ENCODE results near the gene SCAF8.

Gene SCAF8

DNA sequence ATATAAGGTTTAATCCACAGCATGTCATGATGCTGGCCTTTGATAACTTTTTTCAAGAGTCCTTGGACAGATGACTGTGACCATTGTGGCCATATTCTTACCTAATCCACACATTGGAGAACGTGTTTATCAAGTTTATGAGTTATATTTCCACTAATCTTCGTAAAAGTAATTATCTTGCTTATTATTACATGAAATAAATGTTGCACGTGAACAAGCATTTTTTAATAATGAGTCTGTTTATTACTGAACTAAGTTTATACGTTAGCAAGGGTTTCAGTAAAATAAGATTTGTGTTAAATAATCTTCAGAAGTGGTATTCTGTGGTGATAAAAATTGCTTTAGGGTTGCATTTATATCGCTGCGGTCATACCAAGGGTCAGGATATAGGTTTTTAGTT, 107.1 kb downstream of the SCAF8 start:
- DNase-seq = no peak

DNA sequence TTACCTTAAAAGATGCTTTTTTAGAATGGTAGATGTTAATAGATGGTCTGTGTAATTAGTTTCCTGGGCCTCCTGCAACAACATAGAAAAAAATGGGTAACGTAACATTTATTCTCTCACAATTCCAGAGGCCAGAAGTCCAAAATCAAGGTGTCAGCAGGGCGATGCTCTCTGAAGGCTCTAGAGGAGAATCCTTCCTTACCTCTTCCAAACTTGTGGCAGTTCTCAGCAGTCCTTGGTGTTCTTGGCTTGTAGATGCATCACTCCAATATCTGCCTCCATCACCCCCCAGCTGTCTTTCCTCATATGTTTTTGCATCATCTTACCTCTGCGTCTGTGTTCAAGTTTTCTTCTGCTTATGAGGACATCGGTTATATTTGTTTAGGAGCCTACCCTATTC, 107.9 kb downstream of the SCAF8 start:
- no peak for DNase-seq

DNA sequence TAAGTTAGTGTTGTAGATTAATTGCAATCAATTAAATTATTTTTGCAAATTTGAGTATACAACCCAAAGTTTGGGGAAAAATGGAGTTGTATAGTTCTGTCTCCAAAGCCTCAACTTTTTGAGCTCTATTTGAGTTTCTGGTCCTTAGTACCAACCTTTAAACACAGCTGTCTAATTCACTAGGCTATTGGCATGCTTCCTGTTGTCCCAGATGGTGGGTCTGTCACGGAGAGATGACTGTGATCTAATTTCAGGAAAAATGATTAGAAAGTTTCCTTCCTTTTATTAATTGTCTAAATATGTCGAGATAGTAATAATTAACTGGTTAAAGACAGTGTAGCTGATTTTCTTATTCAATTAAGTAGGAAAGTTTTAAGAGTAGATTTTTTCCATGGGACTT, 109.6 kb downstream of the SCAF8 start:
- no peak for DNase-seq

DNA sequence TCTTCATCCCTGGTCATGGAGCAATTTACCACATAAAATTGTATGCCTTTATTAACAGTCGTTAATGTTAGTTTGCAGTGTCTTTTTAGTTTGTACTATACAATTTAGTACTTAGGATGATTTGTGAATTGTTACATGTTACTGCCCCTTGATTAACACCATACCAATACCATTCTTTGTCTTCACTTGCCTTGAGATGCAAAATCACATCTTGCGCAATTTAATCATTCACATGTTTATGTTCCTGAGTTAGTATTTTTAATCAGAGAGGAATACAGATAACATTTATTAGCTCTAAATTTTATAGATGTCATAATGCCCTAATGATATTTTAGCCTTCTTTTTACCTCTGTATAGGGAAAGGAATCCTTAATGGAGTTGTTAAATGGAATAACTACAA, 114.1 kb downstream of the SCAF8 start:
- no peak for DNase-seq

DNA sequence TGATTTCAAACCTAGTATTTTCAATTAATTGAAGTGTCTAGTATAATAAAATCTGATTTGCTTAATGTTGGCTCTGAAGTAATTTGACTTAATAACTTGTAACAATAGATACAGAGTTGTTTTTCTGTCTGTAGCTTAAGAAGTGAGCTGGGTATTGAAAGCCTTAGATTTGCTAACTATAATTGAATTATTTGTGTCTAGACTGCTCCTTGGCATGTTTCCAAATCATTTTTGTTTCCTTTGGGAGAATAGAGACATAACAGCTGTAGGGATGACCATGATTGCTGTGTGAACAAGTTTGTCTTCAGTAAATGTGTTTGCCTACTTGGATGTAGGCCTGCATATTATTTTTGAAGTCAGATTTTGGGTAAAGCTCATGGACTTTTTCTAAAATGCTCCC, 115.4 kb downstream of the SCAF8 start:
- no peak for DNase-seq

DNA sequence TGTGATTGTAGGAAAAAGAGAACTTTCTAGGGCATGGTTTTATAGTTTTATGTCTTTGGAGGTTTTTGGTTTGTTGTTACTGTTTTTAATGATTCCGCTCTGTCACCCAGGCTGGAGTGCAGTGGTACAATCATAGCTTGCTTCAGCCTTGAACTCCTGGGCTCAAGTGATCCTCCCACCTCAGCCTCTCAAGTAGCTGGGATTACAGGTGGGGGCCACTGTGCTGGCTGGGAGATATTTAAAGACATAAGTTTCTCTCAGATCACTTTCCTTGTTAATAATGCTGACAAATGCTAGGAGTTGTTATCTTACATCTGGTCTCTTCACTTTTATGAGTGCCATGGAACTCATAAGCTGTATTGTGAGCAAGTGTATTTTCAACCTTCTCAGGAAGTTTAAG, 116.3 kb downstream of the SCAF8 start:
- DNase-seq = no peak

DNA sequence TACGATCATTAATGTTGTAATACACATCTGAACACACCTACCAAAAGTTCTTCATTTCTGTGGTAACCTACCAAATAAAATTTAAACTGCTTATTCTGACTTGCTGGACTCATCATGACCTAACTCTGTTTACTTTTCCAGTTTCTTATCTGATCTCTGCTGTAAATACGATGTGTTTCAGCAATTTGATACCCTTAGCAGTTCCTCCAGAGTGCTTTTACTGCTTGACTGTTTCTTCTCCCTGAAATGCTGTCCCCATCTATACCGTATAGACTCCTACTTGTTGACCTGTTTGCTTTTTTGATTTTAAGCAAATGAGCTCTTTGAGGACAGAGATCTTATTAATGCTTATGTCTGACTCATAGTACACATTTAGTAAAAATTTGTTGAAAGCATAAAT, 119.5 kb downstream of the SCAF8 start:
- DNase-seq = no peak

DNA sequence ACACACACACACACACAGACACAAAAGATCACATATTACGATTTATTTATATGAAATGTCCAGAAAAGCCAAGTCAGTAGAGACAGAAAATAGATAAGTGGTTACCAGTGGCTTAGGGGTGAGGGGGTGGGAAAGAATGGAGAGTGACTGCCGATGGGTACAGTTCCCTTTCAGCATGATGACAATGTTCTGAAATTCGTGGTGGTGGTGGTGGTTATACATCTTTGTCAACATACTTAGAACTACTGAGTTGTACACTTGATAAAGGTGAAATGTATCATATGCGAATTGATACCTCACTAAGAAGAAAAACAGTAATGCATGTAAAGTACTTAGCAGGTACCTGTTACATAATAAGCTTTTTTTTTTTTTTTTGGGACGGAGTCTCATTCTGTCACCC, 124.3 kb downstream of the SCAF8 start:
- no peak for DNase-seq

DNA sequence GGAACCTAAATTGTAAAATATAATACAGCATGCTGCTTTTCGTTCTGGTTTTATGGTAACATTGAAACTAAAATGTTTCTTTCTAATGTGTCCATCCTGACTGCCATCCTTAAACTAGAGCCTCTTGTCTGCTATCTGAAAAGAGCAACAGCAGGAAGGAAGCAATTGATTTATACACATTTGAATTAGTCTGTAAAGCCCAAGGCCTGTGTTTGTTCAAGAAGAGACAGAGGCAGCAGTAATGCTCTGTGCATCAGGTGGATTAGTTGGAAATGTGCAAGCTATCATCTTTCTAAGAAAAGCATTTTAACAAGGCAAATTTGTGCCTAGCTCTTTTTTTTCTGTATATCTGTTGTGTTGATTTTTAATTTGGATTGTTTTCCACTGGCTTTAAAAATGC, 128.6 kb downstream of the SCAF8 start:
- DNase-seq = no peak

DNA sequence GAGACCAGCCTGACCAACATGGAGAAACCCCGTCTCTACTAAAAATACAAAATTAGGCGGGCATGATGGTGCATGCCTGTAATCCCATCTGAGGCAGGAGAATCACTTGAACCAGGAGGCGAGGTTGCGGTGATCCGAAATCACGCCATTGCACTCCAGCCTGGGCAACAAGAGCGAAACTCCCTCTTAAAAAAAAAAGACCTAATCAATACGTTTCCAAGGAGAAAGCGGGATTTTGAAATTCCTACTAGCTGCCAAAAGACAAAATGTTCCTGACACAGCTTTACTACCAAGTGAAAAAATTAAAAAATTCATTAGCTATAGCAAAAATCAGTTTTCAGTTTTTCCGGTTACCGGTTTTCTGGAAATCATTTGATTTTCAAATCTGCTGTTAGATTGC, 129.3 kb downstream of the SCAF8 start:
- DNase-seq = no peak

DNA sequence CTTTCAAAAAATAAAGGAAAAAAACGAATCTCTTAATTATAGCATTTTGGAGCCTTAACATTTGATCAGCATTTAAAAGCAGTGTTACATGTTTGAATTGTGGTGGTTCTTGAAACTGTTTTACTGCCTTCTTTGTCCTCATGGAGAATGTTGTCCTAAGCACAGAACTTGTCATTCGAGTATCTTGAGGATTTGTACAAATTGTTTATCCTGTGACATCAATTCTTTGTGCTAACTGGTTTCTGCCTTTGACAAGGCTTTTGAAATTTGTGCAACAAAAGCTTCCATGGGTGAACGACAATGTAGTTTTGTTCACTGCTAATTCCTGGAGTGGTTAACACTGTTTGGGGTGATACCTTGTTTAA, 130.8 kb downstream of the SCAF8 start:
- no peak for DNase-seq

DNA sequence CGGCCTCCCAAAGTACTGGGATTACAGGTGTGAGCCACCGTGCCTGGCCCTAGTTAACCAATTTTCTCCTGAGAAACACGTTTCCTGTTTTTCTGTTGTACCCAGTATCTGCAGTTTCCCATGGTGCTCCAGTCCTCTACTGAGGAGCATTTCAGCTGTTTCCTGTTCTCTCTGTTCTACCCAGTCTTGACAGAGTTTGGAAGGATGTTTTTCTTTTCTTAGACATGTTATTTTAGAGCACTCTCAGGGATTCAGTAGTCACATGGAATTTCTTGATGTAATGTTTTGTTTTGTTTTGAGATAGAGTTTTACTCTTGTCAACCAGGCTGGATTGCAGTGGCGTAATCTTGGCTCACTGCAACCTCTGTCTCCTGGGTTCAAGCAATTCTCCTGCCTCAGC, 132.1 kb downstream of the SCAF8 start:
- DNase-seq = no peak

DNA sequence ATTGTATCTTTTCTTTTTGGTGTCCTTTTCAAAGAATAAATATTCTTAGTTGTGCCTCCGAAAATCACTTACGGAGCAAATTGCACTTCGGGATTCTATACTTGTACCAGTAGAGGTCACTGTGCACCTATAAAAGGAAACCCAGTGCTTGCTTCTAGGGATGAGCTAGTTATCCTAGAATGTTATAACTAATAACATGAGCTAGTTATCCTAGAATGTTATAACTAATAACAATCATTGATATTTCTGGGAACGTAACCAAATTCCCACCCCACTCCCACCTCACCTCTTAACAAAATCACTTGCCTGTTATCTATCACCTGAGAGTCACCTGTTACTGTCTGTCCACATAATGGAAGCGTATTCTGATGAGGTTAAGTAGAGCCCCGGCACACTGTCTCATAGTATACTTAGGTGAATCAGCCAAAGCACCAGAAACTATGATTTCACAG, 135.0 kb downstream of the SCAF8 start:
- DNase-seq = peak; percentile 32

DNA sequence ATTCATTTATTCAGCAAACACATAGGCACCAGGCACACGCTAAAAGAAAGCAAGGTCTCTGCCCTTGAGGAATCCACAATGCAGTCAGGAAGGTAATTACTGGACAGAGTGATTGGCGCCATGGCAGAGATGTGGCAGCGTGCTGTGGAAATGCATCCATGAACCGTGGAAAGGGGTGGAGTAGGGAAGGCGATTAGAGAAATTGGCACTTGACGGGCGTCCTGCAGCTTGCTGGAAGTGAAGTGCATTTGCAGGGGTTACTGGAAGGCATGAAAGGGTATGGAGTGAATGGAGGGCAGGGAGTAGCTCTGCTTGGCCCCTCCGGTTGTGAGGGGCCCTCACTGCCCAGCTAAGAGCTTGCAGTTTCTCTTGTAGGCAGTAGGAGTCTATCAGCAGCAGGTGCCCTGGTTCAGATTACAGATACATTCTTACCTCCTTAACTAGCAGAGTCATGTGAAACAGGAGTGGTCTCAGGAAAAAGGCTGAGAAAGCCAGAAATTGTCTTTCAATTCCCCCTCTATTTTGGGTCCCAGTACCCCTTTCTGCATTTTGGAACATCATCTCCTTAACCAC, 139.4 kb downstream of the SCAF8 start:
- DNase-seq = no peak

DNA sequence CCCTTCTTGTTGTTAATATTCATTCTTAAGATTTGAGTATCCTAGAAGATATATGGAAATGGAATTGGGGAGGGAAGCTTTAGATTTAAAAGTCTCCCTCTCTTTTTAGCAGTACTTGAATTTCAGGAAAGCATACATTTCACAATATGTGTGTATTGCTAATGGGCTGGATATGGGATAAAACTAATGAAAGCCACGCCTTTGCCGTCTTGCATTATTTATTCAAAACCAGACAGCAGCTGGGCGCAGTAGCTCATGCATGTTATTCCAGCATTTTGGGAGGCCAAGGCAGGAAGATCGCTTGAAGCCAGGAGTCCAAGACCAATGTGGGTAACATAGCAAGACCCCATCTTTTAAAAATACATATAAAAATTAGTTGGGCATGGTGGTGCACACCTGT, 140.3 kb downstream of the SCAF8 start:
- no peak for DNase-seq

DNA sequence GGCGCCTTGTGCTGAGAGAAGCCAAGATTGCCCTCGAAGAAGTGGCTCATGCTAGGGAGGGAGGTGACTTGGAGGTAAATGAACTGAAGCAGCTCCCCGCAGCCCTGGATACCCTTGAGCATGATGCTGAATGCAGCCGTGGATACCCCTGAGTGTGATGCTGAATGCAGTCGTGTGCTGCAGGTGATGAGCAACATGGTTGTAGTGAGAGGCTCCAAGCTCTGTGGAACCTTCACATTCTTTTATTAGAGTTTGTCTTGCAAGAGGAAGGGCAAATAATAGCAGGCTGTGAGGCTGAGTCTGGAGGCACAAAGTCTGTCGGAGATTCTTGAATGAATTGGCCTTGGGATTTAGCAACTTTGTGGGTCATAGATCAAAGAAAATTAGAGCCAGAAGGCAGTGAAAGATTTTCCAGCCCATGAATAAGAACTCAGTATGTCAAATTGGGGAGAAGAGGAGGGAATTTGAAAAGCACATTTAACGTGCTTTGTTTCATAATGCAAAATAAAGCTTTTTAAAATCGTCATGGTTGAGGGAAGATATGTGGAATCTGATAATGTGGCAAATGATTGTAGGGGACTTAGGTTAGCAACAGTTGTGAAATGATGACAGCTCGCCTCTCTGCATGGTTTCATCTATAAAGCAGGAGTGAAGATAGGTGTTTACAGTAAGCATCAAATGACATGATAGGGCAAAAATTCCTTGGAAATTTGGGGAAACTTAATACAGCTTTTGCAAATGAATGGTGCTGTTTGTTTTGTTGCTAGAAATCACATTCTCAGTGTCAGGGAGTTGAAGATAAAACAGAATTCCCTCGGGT, 141.8 kb downstream of the SCAF8 start:
- no peak for DNase-seq

DNA sequence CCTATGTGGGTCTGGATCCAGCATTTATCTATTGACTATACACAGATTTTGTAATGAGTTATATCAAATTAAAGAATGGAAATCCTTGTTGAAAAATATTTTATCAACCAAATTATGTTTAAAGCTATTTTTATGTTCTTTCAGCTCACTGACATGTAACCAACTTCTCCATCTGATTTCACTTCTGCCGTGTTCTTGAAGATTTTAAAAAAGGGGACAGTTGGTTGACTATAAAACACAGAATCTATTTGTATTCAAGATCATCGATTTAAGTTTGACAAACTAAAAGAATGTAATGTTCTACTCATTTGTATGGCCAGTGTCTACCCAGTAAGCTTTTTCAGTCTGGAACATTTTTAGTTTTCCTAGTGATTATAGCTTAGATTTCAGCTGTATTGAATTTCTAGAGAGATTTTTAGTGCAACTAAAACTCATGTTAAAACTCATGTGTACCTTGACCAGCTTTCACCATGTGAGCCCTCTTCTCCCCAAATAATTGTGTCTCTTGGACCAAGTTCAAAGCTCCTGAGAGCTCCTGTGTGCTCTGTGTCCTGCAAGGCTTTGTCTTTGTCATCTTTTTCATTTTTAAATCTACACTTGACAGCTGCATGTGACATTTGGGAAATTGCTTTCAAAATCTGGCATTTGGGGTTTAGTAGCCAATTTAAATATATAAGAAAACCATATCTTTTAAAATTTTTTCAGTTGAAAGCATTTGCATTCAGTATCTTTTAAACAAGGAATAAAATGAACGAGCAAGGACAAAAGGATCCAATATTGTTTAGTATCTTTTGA, 143.5 kb downstream of the SCAF8 start:
- DNase-seq = no peak

DNA sequence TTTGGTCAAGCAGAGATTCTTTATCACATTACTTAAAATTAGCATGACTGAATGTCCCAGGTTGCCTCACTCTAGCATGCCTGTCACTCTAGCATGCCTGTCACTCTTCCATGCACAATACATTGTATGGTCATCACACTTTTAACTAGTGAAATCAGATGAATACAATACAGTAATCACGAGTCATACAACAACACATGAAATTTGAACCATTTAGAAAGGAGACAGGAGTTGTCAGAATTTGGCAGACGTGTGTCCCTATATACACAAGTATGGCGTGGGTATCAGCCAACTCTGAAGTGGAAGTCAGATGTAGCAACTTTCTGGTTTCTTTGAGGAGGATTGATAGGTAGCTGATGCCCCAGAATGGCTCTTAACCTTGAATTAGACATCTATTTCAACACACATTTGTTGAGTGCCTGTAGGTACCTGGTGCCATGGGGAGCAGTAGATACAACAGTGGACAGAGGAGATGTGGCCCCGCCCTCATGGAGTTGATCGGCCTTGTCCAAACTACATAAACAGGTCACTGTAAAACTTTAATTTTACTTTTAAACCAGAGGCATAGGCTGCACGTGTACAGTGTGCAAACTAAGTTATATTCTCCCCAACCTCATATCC, 145.8 kb downstream of the SCAF8 start:
- DNase-seq = no peak

DNA sequence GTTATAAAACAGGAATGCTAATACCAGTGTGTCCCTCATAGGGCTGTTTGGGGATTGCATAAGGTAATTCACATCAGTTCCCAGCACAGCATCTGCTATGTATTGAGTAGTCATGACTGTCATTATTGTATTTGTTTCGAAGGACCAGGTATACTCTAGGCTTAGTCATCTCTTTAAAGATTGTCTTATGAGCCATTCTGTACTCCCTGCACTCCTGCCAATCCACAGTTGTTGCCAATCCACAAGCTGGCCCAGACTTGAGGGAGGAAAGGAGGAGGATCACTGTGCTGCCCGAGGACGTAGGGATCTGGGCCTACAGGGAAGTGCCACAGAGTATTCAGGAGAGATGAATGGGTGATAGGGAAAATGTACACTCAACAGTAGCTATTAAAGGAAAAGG, 148.9 kb downstream of the SCAF8 start:
- no peak for DNase-seq
